ENCODE results near the gene NLRC3. TPM values are rescaled to one million over a fixed set of nuclear protein-coding genes. Genes with fewer than 3 reads are reported as not detected.
"Not testable (repeated sequence)": the region's sequence is repeated elsewhere in the genome, so short reads cannot be mapped to it uniquely, and the experiment has no call there.

Gene NLRC3
- polyA plus RNA-seq, result under 1 TPM; 0.22 to 0.86 (median 0.26) TPM

- 25 to 46% (median 34%) methylated on average over 18 of the region's 18 CpGs for WGBS, 3 donors
- no peak within 1 kb of the TSS for H3K27ac ChIP-seq (ENCODE audit: low read depth, low read length)
Observed at GRCh38 chr16:3577302-3577752, at the start of gene NLRC3. NLRC3 (minus strand) TSS chr16:3577403; CDS start chr16:3565036, 12,367 bp downstream.

- whole genome bisulfite sequencing, 3 donors, result 75 to 85% (median 81%) methylated on average over 4 of the region's 4 CpGs
- no peak overlapping the region for H3K27ac ChIP-seq (ENCODE audit: low read depth, low read length)
Observed at GRCh38 chr16:3625911-3626732, 48.9 kb upstream of the NLRC3 start.

GRCh38 chr16:3625331-3625730, 48.1 kb upstream of the NLRC3 start:
- no peak overlapping the region for H3K27ac ChIP-seq (ENCODE audit: low read depth, low read length)
- 86 to 95% (median 93%) methylated on average over 5 of the region's 5 CpGs for WGBS, 3 donors

- 92 to 94% (median 93%) methylated on average over 3 of the region's 3 CpGs for WGBS, 3 donors
- no peak overlapping the region for H3K27ac ChIP-seq (ENCODE audit: low read depth, low read length)
Observed at GRCh38 chr16:3623642-3624041, 46.4 kb upstream of the NLRC3 start.

- WGBS, 3 donors, result 64 to 87% (median 64%) methylated on average over 3 of the region's 3 CpGs
- H3K27ac ChIP-seq (ENCODE audit: low read depth, low read length), result no peak overlapping the region
Observed at GRCh38 chr16:3618769-3619141, 41.6 kb upstream of the NLRC3 start.

GRCh38 chr16:3612510-3613466, 35.6 kb upstream of the NLRC3 start:
- WGBS, 3 donors, result 72 to 80% (median 76%) methylated on average over 32 to 34 of the region's 34 CpGs
- no peak overlapping the region for H3K27ac ChIP-seq (ENCODE audit: low read depth, low read length)

- WGBS, 3 donors, result 0 to 1% (median 1%) methylated on average over 50 to 86 of the region's 86 CpGs
- no peak within 1 kb of the TSS for H3K27ac ChIP-seq (ENCODE audit: low read depth, low read length)
Observed at GRCh38 chr16:3611146-3611975, 34.2 kb upstream of the NLRC3 start, which contains the start of gene SLX4. SLX4 (minus strand) TSS chr16:3611606; CDS start chr16:3608964, 2,642 bp downstream.

GRCh38 chr16:3610698-3611145, 33.5 kb upstream of the NLRC3 start:
- WGBS, 3 donors, result 0 to 4% (median 2%) methylated on average over 10 of the region's 10 CpGs
- no peak overlapping the region for H3K27ac ChIP-seq (ENCODE audit: low read depth, low read length)

- H3K27ac ChIP-seq (ENCODE audit: low read depth, low read length), result no peak overlapping the region
- 48 to 56% (median 52%) methylated on average over 14 of the region's 14 CpGs for WGBS, 3 donors
Observed at GRCh38 chr16:3609895-3610697, 32.9 kb upstream of the NLRC3 start.

- not testable (repeated sequence) for H3K27ac ChIP-seq (ENCODE audit: low read depth, low read length)
- WGBS, 3 donors, result 93 to 96% (median 95%) methylated on average over 13 of the region's 13 CpGs
Observed at GRCh38 chr16:3608976-3609375, 31.8 kb upstream of the NLRC3 start.

GRCh38 chr16:3608069-3608468, 30.9 kb upstream of the NLRC3 start:
- 80 to 95% (median 91%) methylated on average over 5 of the region's 5 CpGs for WGBS, 3 donors
- no peak overlapping the region for H3K27ac ChIP-seq (ENCODE audit: low read depth, low read length)

GRCh38 chr16:3607634-3608033, 30.4 kb upstream of the NLRC3 start:
- H3K27ac ChIP-seq (ENCODE audit: low read depth, low read length), result no peak overlapping the region
- 85 to 91% (median 87%) methylated on average over 2 of the region's 2 CpGs for WGBS, 3 donors

GRCh38 chr16:3607161-3607560, 30.0 kb upstream of the NLRC3 start:
- WGBS, 3 donors, result 81 to 94% (median 85%) methylated on average over 7 of the region's 7 CpGs

GRCh38 chr16:3606441-3606840, 29.2 kb upstream of the NLRC3 start:
- no peak overlapping the region for H3K27ac ChIP-seq (ENCODE audit: low read depth, low read length)
- 82 to 89% (median 85%) methylated on average over 11 of the region's 11 CpGs for WGBS, 3 donors

More at GRCh38 chr16:3607161-3607560, 30.0 kb upstream of the NLRC3 start:
- H3K27ac ChIP-seq (ENCODE audit: low read depth, low read length), result no peak overlapping the region

GRCh38 chr16:3602320-3602653, 25.1 kb upstream of the NLRC3 start:
- no peak overlapping the region for H3K27ac ChIP-seq (ENCODE audit: low read depth, low read length)
- WGBS, 3 donors, result 92 to 96% (median 95%) methylated on average over 7 of the region's 7 CpGs

GRCh38 chr16:3601614-3602319, 24.6 kb upstream of the NLRC3 start:
- no peak overlapping the region for H3K27ac ChIP-seq (ENCODE audit: low read depth, low read length)
- 87 to 95% (median 92%) methylated on average over 13 of the region's 13 CpGs for WGBS, 3 donors

- H3K27ac ChIP-seq (ENCODE audit: low read depth, low read length), result no peak overlapping the region
- 96 to 99% (median 97%) methylated on average over 4 of the region's 4 CpGs for WGBS, 3 donors
Observed at GRCh38 chr16:3599922-3600321, 22.7 kb upstream of the NLRC3 start.
